Activated T-helper 1 cell treated with anti-CD3 and anti-CD28 coated beads, Interleukin-12 subunit alpha, Interleukin-12 subunit beta, Interleukin-2, Interleukin-4 antibody, amounts not matched to agents 30 ng/mL and 10 ng/mL and 1 ng/mL, durations not matched to agents 14 hours and 24 hours and 36 hours (primary cell): ENCODE measurements around the gene FRMD4A. TPM values are rescaled to one million over a fixed set of nuclear protein-coding genes. Genes with fewer than 3 reads are reported as not detected.

Experiments used
- DNase-seq: peaks from one replicate; pipeline ENCODE4 v3.0.0; 2021; ENCODE audit warnings: low spot score
- H3K27ac Mint-ChIP-seq: one replicate; pipeline ENCODE4 v1.8.0; 2021; ENCODE audit warnings: mild to moderate bottlenecking, mixed read lengths
- H3K27me3 Mint-ChIP-seq: one replicate; pipeline ENCODE4 v1.8.0; 2022; ENCODE audit warnings: mild to moderate bottlenecking, moderate library complexity, mixed read lengths; ENCODE audit not compliant: insufficient read depth
- H3K36me3 Mint-ChIP-seq: one replicate; pipeline ENCODE4 v1.8.0; 2021; ENCODE audit warnings: low read depth, mixed read lengths
- H3K4me1 Mint-ChIP-seq: one replicate; pipeline ENCODE4 v1.8.0; 2021; ENCODE audit warnings: low read depth, mixed read lengths
- H3K4me3 Mint-ChIP-seq: one replicate; pipeline ENCODE4 v1.8.0; 2021; ENCODE audit warnings: mild to moderate bottlenecking, moderate library complexity, mixed read lengths
- H3K9me3 Mint-ChIP-seq: one replicate; pipeline ENCODE4 v1.8.0; 2021; ENCODE audit warnings: mixed read lengths
- intact Hi-C: fragments of 100-400 bp; cut with micrococcal nuclease; formaldehyde crosslinking; loops from one replicate; pipeline ENCODE4 v1.15.1; 2024
- total RNA-seq: library from RNA; stranded (reverse); gene quantifications from 2 replicates; pipeline ENCODE4 v1.2.3, GENCODE V29; 2022

Gene FRMD4A
- total RNA-seq, 1 donor from 2014 or later = 0.31 TPM

DNA sequence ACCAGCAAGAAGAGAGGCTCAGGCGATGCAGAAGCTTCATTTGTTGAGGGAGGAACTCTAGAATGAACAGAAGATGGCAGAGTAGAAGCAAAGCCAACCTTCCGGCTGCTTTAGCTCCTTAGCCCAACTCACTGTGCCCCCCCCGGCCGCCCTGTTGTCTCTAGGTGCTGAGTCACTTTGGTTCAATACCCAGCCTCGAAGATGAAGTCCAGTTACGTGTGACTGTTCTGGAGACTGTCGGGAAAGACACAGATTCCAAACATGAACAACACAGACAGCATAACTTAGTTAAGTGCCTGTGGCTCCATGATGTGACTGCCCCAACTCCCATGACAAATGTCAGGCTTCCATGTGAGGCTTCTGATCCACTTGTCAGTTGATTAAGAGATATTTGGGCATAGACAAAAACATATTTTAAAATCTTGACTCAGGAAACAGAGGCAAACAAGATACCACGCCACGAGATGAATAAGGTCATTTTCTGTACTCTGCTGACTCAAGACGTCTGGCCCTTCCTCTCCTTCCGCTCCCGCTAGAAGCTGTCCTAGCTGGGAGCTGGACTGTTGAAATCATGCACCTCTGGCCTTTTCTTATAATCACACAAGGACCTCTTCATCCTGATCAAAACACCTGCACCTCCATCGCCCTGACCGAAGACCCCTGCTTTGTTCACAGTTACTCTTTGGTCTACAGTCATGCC is 199.3 kb downstream of the FRMD4A start:
- no peaks in the 10 kb centered on the region for H3K36me3 Mint-ChIP-seq
- no peak overlapping the region for H3K4me3 Mint-ChIP-seq
- H3K9me3 Mint-ChIP-seq = no peaks in the 10 kb centered on the region
- H3K4me1 Mint-ChIP-seq = no peaks in the 10 kb centered on the region
- DNase-seq = no peak
- intact Hi-C loops = no loop called here
- no peak overlapping the region for H3K27ac Mint-ChIP-seq
- no peaks in the 10 kb centered on the region for H3K27me3 Mint-ChIP-seq

DNA sequence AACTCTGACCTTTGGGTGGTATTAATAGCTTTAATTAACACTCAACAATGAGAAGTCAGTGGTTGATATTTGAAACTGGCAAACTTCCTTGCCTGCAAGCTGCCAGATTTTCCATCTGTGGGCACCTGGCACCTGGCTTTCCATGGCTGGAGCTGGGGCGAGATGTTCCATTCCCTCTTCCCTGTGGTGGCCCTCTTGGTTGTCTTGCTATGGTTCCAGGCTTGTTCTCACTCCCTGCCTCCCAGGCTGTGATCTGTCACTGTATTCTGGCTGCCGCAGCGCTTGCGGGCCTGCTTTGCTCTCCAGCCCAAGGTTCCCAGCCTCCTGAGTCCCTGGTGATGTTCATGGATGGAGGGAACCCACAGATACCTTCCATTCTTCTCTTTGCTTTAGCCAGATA is 201.0 kb downstream of the FRMD4A start:
- H3K27ac Mint-ChIP-seq = no peak overlapping the region
- no peak overlapping the region for H3K4me3 Mint-ChIP-seq
- H3K9me3 Mint-ChIP-seq = no peaks in the 10 kb centered on the region
- H3K27me3 Mint-ChIP-seq = peaks cover 1% of the 10 kb centered on the region
- no peaks in the 10 kb centered on the region for H3K36me3 Mint-ChIP-seq
- intact Hi-C loops = no loop called here
- no peaks in the 10 kb centered on the region for H3K4me1 Mint-ChIP-seq
- no peak for DNase-seq

DNA sequence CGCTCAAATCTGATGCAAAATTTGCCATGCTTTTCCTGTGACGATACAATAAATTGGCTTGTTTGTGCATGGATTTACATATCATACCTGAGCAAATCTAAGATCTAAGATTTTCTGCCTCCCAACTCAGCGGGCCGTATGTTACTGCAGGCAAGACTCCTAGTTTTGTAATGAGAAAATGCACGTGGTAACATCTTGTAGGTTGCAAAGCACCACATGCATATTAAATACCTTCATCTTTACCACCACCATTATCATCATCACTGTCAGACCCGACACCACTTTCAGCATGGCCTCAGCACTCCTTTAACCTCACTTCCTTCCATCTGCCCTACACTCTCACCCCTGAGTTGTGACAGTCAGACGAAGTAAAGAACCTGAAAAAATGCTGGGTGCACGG is 202.2 kb downstream of the FRMD4A start:
- Mint-ChIP-seq H3K4me3 (no peak overlapping the region), H3K27me3 (peaks cover 1% of the 10 kb centered on the region), H3K27ac (no peak overlapping the region), H3K36me3 (no peaks in the 10 kb centered on the region), H3K9me3 (no peaks in the 10 kb centered on the region), H3K4me1 (no peaks in the 10 kb centered on the region)
- intact Hi-C loops = no loop called here
- no peak for DNase-seq

DNA sequence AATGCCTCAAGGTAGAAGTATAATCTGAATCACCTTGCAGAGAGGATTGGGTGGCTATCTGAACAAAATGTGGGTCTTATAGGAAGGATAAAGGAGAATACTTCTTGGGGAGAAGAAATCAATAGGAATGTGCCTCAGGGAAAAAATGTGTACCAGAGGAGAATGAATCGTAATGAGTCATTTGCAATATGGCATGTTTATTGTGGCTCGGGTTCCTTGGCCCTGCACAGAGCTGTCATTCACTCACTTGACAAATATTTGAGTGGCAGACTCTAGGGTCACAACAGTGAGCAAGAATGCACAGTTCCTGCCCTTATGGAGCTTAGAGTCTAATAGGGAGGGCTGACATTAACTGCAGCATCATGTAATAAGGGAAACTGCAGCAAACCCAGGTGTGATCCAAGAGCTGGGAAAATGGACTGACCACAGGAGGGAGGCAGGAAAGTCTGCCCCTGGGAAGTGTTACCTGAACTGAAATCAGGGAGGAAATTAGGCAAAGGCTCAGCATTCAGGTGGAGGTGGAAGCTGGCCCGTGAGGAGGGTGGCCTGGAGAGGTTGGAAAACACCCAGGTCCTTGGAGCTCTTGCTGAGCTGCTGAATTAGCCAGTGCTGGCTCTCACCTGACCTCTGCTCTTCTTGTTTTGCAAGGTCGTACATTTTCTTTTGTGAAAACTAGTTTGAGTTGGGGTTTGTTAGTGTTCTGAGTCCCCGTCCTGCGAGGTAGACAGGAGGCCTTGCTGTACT is 203.9 kb downstream of the FRMD4A start:
- Mint-ChIP-seq H3K9me3 (no peaks in the 10 kb centered on the region), H3K27me3 (peaks cover 1% of the 10 kb centered on the region), H3K36me3 (no peaks in the 10 kb centered on the region), H3K4me3 (no peak overlapping the region), H3K27ac (no peak overlapping the region), H3K4me1 (no peaks in the 10 kb centered on the region)
- intact Hi-C loops = no loop called here
- DNase-seq = no peak

- Mint-ChIP-seq H3K36me3 (no peaks in the 10 kb centered on the region), H3K9me3 (no peaks in the 10 kb centered on the region), H3K4me1 (no peaks in the 10 kb centered on the region), H3K27ac (no peak overlapping the region), H3K27me3 (peaks cover 1% of the 10 kb centered on the region), H3K4me3 (no peak overlapping the region)
- intact Hi-C loops = no loop called here
- no peak for DNase-seq
Observed at GRCh38 chr10:14125564-14125963, 205.2 kb downstream of the FRMD4A start.

- Mint-ChIP-seq H3K4me1 (no peaks in the 10 kb centered on the region), H3K27me3 (peaks cover 1% of the 10 kb centered on the region), H3K4me3 (no peak overlapping the region), H3K27ac (no peak overlapping the region), H3K9me3 (no peaks in the 10 kb centered on the region), H3K36me3 (no peaks in the 10 kb centered on the region)
- no peak for DNase-seq
- intact Hi-C loops = no loop called here
Observed at GRCh38 chr10:14124941-14125340, 205.8 kb downstream of the FRMD4A start.

DNA sequence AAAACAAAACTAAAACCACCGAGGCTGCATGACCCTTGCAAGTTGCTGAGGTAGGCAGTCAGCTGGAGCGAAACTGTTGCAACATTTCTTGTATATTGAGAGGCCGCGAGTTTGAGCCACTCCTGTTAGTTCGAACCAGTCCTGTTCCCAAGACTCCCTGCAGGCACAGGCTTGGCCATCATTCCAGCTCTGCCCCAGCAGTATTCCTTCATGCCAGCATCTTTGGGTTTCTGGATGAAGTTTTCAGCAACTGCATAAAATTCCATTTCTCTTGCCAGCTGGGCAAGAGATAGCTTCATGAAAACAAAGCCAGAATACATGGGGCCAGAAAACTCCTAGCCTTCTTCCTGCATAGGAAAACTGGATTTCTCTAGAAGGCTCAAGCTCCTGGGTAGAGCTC is 207.6 kb downstream of the FRMD4A start:
- Mint-ChIP-seq H3K27me3 (peaks cover 1% of the 10 kb centered on the region), H3K27ac (no peak overlapping the region), H3K4me3 (no peak overlapping the region), H3K9me3 (no peaks in the 10 kb centered on the region), H3K4me1 (no peaks in the 10 kb centered on the region), H3K36me3 (no peaks in the 10 kb centered on the region)
- no peak for DNase-seq
- intact Hi-C loops = no loop called here

GRCh38 chr10:14120812-14121211 is 209.9 kb downstream of the FRMD4A start:
- no peaks in the 10 kb centered on the region for H3K36me3 Mint-ChIP-seq
- H3K4me1 Mint-ChIP-seq = no peaks in the 10 kb centered on the region
- H3K9me3 Mint-ChIP-seq = no peaks in the 10 kb centered on the region
- H3K27ac Mint-ChIP-seq = no peak overlapping the region
- no peak for DNase-seq
- peaks cover 1% of the 10 kb centered on the region for H3K27me3 Mint-ChIP-seq
- H3K4me3 Mint-ChIP-seq = no peak overlapping the region
- intact Hi-C loops = no loop called here

- Mint-ChIP-seq H3K9me3 (no peaks in the 10 kb centered on the region), H3K4me3 (no peak overlapping the region), H3K4me1 (no peaks in the 10 kb centered on the region), H3K36me3 (no peaks in the 10 kb centered on the region), H3K27me3 (peaks cover 4% of the 10 kb centered on the region), H3K27ac (no peak overlapping the region)
- no peak for DNase-seq
- intact Hi-C loops = no loop called here
Observed at GRCh38 chr10:14118953-14119352, 211.8 kb downstream of the FRMD4A start.

DNA sequence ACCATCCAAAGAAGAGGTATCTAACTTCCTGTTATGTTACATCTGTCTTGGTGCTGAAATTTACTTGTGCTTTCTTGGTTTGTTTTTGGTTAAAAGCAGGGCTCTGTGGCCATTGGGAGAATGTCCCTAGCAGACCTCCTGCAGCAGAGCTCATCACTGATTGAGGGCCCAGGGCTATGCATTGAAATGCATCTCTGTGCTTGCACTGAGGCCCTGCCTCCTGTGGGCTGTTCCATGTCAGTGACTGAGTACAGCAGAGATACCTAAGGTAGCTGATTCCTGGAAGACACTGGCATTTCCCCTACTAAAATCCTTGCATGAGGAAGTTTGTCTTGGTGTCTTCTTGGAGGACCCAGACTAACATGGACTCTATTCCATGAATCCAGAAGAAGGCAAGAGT is 213.9 kb downstream of the FRMD4A start:
- peaks cover 4% of the 10 kb centered on the region for H3K27me3 Mint-ChIP-seq
- H3K36me3 Mint-ChIP-seq = no peaks in the 10 kb centered on the region
- H3K4me1 Mint-ChIP-seq = no peaks in the 10 kb centered on the region
- no peak for DNase-seq
- H3K27ac Mint-ChIP-seq = no peak overlapping the region
- H3K4me3 Mint-ChIP-seq = no peak overlapping the region
- intact Hi-C loops = no loop called here
- no peaks in the 10 kb centered on the region for H3K9me3 Mint-ChIP-seq

DNA sequence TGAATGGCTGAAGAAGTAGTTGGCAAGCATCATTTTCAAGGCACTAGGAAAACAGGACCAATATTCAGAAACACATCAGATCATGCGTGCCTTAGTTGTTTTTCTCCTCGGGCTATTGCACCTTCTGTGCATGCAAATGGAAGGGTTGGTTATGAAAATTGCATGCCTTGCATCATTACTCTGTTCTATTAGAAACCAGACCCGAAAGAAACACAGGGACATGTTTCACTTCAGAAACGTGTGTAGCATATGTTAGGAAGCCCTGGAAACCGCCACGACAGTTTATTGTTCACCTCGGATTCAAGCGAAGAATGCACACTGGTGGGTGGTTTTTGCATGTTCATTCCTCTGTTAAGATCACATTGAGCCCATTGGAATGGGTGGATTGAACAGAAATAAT is 214.7 kb downstream of the FRMD4A start:
- no peaks in the 10 kb centered on the region for H3K4me1 Mint-ChIP-seq
- no peak for DNase-seq
- no peaks in the 10 kb centered on the region for H3K36me3 Mint-ChIP-seq
- no peak overlapping the region for H3K4me3 Mint-ChIP-seq
- no peaks in the 10 kb centered on the region for H3K9me3 Mint-ChIP-seq
- intact Hi-C loops = no loop called here
- H3K27ac Mint-ChIP-seq = no peak overlapping the region
- H3K27me3 Mint-ChIP-seq = peaks cover 4% of the 10 kb centered on the region

- intact Hi-C loops = no loop called here
- Mint-ChIP-seq H3K27ac (no peak overlapping the region), H3K36me3 (no peaks in the 10 kb centered on the region), H3K9me3 (no peaks in the 10 kb centered on the region), H3K4me3 (no peak overlapping the region), H3K4me1 (no peaks in the 10 kb centered on the region), H3K27me3 (peaks cover 4% of the 10 kb centered on the region)
- DNase-seq = no peak
Observed at GRCh38 chr10:14114791-14115190, 215.9 kb downstream of the FRMD4A start.

DNA sequence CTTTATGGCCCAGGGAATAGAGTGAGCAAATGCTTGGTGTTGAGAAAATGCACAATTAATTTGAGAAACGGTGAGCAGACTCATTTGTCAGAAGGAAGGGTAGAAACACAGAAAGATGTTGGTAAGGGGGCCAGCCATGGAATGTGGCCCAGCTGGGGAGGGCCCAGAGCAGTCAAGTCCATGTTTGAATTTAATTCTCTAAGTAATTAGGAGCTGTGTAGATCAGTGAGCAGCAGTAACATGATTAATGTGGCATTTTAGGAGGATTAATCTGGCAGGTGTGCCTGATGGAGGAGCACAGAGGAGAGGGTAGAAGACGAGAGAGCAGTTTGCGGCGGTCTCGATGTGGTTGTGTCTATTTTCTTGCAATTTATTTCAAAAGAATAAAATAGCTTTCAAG is 218.7 kb downstream of the FRMD4A start:
- Mint-ChIP-seq H3K27me3 (peaks cover 6% of the 10 kb centered on the region), H3K9me3 (no peaks in the 10 kb centered on the region), H3K4me3 (no peak overlapping the region), H3K36me3 (no peaks in the 10 kb centered on the region), H3K27ac (no peak overlapping the region), H3K4me1 (no peaks in the 10 kb centered on the region)
- intact Hi-C loops = no loop called here
- no peak for DNase-seq
